Medulla oblongata (tissue), 1 donor: ENCODE measurements around the gene UBE2H.
"Not testable (repeated sequence)": the region's sequence is repeated elsewhere in the genome, so short reads cannot be mapped to it uniquely, and the experiment has no call there.

Experiments
- DNase-seq: peaks from one replicate; pipeline ENCODE4 v3.0.0-alpha.2; 2015; ENCODE audit errors: extremely low spot score

UBE2H gene

GRCh38 chr7:129823143-129823542, 129.6 kb downstream of the UBE2H start:
- not testable (repeated sequence) for DNase-seq

- DNase-seq: no peak
Measured at GRCh38 chr7:129821476-129821875, 131.3 kb downstream of the UBE2H start.

- DNase-seq: no peak
Measured at GRCh38 chr7:129816742-129817141, 136.0 kb downstream of the UBE2H start.

GRCh38 chr7:129807863-129808262, 144.9 kb downstream of the UBE2H start:
- no peak for DNase-seq

- no peak for DNase-seq
Measured at GRCh38 chr7:129804890-129805719, 147.7 kb downstream of the UBE2H start.

- DNase-seq: no peak
Measured at GRCh38 chr7:129804111-129804889, 148.5 kb downstream of the UBE2H start.

GRCh38 chr7:129803546-129804081, 149.1 kb downstream of the UBE2H start:
- DNase-seq: no peak

- no peak for DNase-seq
Measured at GRCh38 chr7:129801882-129802281, 150.9 kb downstream of the UBE2H start.

GRCh38 chr7:129800901-129801300, 151.9 kb downstream of the UBE2H start:
- no peak for DNase-seq

- no peak for DNase-seq
Measured at GRCh38 chr7:129799350-129799955, 153.3 kb downstream of the UBE2H start.

- DNase-seq: no peak
Measured at GRCh38 chr7:129798616-129799349, 154.0 kb downstream of the UBE2H start.

GRCh38 chr7:129797214-129797789, 155.5 kb downstream of the UBE2H start:
- DNase-seq: no peak

GRCh38 chr7:129796186-129796775, 156.5 kb downstream of the UBE2H start:
- no peak for DNase-seq

- not testable (repeated sequence) for DNase-seq
Measured at GRCh38 chr7:129794461-129794860, 158.3 kb downstream of the UBE2H start.

GRCh38 chr7:129793506-129794310, 159.1 kb downstream of the UBE2H start:
- DNase-seq: no peak

- DNase-seq: no peak
Measured at GRCh38 chr7:129792721-129793120, 160.0 kb downstream of the UBE2H start.

- no peak for DNase-seq
Measured at GRCh38 chr7:129790136-129790535, 162.6 kb downstream of the UBE2H start.

- no peak for DNase-seq
Measured at GRCh38 chr7:129789652-129790051, 163.1 kb downstream of the UBE2H start.

GRCh38 chr7:129789000-129789399, 163.8 kb downstream of the UBE2H start:
- no peak for DNase-seq
